ENCODE data around the gene PTPRK.

The PTPRK gene

DNA sequence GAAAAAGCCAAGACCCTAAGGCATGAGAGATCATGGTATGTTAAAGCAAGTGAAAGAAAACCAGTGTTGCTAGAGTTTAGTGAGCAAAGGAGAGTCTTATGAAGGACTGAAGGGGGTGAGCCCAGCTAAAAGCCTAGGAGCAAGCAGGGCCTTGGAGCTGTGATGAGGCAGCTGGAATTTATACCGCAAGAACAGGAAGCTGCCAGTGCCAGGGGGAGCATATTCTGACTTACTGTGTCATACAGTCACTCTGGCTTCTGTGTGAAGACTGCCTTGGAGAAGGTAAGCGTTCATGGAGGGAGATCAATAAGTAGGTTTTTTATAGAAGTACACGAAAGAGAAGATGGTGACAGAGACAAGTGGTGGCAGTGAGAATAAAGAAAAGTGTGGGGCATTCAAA lies 310.6 kb downstream of the PTPRK start:
- Histone ChIP-seq H3K79me2 (ENCODE audit: low read length) (no peaks in the 10 kb centered on the region), H3K9me3 (ENCODE audit: insufficient read depth, low read length) (no peaks in the 10 kb centered on the region), H3K4me1 (ENCODE audit: low read length) (no peaks in the 10 kb centered on the region), H4K20me1 (ENCODE audit: insufficient read depth, low read length) (no peaks in the 10 kb centered on the region), H3K9ac (ENCODE audit: low read length) (no peak overlapping the region), H3K4me2 (ENCODE audit: low read length) (no peak overlapping the region), H3K27me3 (ENCODE audit: low read depth, low read length) (no peaks in the 10 kb centered on the region), H3K36me3 (replicated peaks; ENCODE audit: low read depth, low read length) (no peaks in the 10 kb centered on the region), H2AFZ (ENCODE audit: low read depth, low read length) (no peak overlapping the region), H3K4me3 (ENCODE audit: low read length) (no peak overlapping the region), H3K27ac (ENCODE audit: low read length) (no peak overlapping the region)
- TF ChIP-seq CTCF (IDR thresholded peaks at IDR 0.05; ENCODE audit: low read depth, low read length) (no peak), EZH2phosphoT487 (IDR thresholded peaks at IDR 0.05; ENCODE audit: low read depth) (no peak)

- no peak overlapping the region for H3K27ac ChIP-seq (ENCODE audit: low read length)
Measured at GRCh38 chr6:128208851-128209580, 311.4 kb downstream of the PTPRK start.

DNA sequence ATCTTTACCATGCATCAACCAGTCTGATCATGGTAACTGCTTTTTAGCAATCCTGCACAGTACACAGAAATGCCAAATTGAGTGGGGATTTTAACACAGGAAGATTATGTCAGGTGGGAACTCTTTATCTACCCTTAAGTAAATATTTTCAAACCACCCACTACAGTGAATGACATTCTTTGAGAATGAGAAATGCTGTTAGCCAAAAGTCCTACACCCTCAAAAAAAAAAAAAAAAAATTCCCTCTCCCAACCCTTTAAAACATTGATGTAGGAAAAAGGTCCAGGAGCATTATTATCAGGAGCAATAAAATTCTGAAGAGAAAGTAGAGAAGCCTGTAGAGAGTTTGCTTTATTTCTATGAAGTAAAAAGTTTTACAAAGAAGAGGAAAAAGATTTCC lies 312.3 kb downstream of the PTPRK start:
- Histone ChIP-seq H3K4me3 (ENCODE audit: low read length) (no peak overlapping the region), H3K27ac (ENCODE audit: low read length) (no peak overlapping the region), H3K79me2 (ENCODE audit: low read length) (no peaks in the 10 kb centered on the region), H4K20me1 (ENCODE audit: insufficient read depth, low read length) (no peaks in the 10 kb centered on the region), H3K9ac (ENCODE audit: low read length) (no peak overlapping the region), H3K27me3 (ENCODE audit: low read depth, low read length) (no peaks in the 10 kb centered on the region), H3K4me1 (ENCODE audit: low read length) (no peaks in the 10 kb centered on the region), H3K9me3 (ENCODE audit: insufficient read depth, low read length) (no peaks in the 10 kb centered on the region), H3K4me2 (ENCODE audit: low read length) (no peak overlapping the region), H3K36me3 (replicated peaks; ENCODE audit: low read depth, low read length) (no peaks in the 10 kb centered on the region), H2AFZ (ENCODE audit: low read depth, low read length) (no peak overlapping the region)
- no peak for TF ChIP-seq EZH2phosphoT487 (IDR thresholded peaks at IDR 0.05; ENCODE audit: low read depth)
- no peak for TF ChIP-seq CTCF (IDR thresholded peaks at IDR 0.05; ENCODE audit: low read depth, low read length)

More at GRCh38 chr6:128208851-128209580, 311.4 kb downstream of the PTPRK start:
- no peaks in the 10 kb centered on the region for H4K20me1 ChIP-seq (ENCODE audit: insufficient read depth, low read length)
- H3K9me3 ChIP-seq (ENCODE audit: insufficient read depth, low read length): no peaks in the 10 kb centered on the region
- no peak overlapping the region for H3K9ac ChIP-seq (ENCODE audit: low read length)
- H3K79me2 ChIP-seq (ENCODE audit: low read length): no peaks in the 10 kb centered on the region
- H3K36me3 ChIP-seq (replicated peaks; ENCODE audit: low read depth, low read length): no peaks in the 10 kb centered on the region
- no peak overlapping the region for H3K4me2 ChIP-seq (ENCODE audit: low read length)
- H3K4me3 ChIP-seq (ENCODE audit: low read length): no peak overlapping the region
- no peaks in the 10 kb centered on the region for H3K4me1 ChIP-seq (ENCODE audit: low read length)
- TF ChIP-seq CTCF (IDR thresholded peaks at IDR 0.05; ENCODE audit: low read depth, low read length): no peak
- no peak for TF ChIP-seq EZH2phosphoT487 (IDR thresholded peaks at IDR 0.05; ENCODE audit: low read depth)
- H3K27me3 ChIP-seq (ENCODE audit: low read depth, low read length): no peaks in the 10 kb centered on the region
- H2AFZ ChIP-seq (ENCODE audit: low read depth, low read length): no peak overlapping the region

GRCh38 chr6:128206610-128207426 lies 313.6 kb downstream of the PTPRK start:
- Histone ChIP-seq H3K4me1 (ENCODE audit: low read length) (no peaks in the 10 kb centered on the region), H3K27ac (ENCODE audit: low read length) (no peak overlapping the region), H3K4me3 (ENCODE audit: low read length) (no peak overlapping the region), H3K36me3 (replicated peaks; ENCODE audit: low read depth, low read length) (no peaks in the 10 kb centered on the region), H4K20me1 (ENCODE audit: insufficient read depth, low read length) (no peaks in the 10 kb centered on the region), H2AFZ (ENCODE audit: low read depth, low read length) (no peak overlapping the region), H3K4me2 (ENCODE audit: low read length) (no peak overlapping the region), H3K27me3 (ENCODE audit: low read depth, low read length) (no peaks in the 10 kb centered on the region), H3K9me3 (ENCODE audit: insufficient read depth, low read length) (no peaks in the 10 kb centered on the region), H3K9ac (ENCODE audit: low read length) (no peak overlapping the region), H3K79me2 (ENCODE audit: low read length) (no peaks in the 10 kb centered on the region)
- TF ChIP-seq CTCF (IDR thresholded peaks at IDR 0.05; ENCODE audit: low read depth, low read length) (no peak), EZH2phosphoT487 (IDR thresholded peaks at IDR 0.05; ENCODE audit: low read depth) (no peak)

Measured in OCI-LY3 (cell line).